SIG-M5 treated with dmso at 0.1 percent for 504 hours (cell line): ENCODE data around the gene OTUB2.

Source experiments
- DNase-seq: peaks from one replicate; lab custom pipeline; 2025; ENCODE audit not compliant: unreplicated experiment; lab: John Stamatoyannopoulos, UW

OTUB2 gene

GRCh38 chr14:94020267-94020666 is 5.9 kb upstream of the OTUB2 start:
- no peak for DNase-seq

- no peak for DNase-seq
Measured at GRCh38 chr14:94021001-94021400, 5.1 kb upstream of the OTUB2 start.

- no peak for DNase-seq
Measured at GRCh38 chr14:94021416-94022157, 4.6 kb upstream of the OTUB2 start.

DNA sequence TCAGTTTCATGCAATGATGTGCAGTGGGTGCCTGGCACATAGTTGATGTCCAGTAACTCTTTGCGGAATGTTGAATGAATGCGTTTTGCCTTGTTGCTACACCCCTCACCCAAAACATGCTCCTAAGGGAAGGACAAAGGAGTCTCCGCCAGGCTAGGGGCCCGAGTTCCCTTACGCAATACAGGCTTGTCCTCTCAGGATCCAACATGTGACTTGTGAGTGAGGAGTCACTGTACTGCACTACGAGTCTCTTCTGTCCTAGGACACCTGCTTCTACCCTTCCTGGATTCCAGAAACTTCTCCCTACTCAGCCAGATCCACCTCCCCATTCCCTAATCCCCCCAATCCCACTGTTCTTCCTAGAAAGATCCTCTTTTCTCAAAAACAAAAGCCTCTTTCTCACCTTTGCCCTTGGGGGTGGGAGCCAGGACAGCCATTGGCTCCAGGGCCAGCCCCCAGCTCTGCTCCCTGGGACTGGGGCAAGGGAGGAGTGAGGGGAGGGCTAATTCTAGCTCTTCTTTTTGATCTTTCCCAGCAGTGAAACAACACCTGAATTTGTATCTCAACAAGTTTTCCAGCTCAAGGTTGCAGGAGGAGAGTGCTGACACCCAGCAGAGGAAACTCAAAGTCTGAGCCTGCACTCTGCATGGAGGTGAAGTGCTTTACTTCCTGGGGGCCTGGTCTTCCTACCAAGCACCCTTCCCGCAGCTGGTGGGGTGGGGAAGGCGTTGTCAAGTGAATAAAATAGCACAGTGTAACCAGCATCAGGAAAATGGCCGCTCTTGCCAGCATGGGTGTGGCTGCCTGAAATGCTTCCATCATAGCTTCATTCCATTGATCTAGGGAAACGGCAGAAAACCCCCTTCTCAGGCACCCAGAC is 3.4 kb upstream of the OTUB2 start:
- no peak for DNase-seq

GRCh38 chr14:94024549-94024948 is 1.6 kb upstream of the OTUB2 start:
- no peak for DNase-seq

DNA sequence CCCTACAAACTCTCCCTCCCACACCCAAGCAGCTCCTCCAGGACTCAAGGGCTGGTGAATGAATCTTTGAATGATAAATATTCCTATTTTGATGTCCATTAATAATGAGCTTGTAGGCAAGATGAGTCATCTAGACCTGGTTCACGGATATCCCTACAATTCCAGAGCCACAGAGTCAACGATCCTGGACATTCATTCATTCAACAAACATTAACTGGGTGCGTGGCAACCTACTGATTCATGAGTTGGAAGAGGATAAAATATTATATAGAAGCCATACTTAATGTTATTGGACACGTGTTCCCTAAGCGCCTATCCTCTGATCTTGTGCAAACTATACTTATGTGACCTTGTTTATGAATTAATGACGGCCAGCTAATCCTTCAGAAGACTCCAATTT is 420 bp upstream of the OTUB2 start:
- DNase-seq: no peak

- no peak for DNase-seq
Measured at GRCh38 chr14:94026889-94027469, 839 bp downstream of the OTUB2 start.

DNA sequence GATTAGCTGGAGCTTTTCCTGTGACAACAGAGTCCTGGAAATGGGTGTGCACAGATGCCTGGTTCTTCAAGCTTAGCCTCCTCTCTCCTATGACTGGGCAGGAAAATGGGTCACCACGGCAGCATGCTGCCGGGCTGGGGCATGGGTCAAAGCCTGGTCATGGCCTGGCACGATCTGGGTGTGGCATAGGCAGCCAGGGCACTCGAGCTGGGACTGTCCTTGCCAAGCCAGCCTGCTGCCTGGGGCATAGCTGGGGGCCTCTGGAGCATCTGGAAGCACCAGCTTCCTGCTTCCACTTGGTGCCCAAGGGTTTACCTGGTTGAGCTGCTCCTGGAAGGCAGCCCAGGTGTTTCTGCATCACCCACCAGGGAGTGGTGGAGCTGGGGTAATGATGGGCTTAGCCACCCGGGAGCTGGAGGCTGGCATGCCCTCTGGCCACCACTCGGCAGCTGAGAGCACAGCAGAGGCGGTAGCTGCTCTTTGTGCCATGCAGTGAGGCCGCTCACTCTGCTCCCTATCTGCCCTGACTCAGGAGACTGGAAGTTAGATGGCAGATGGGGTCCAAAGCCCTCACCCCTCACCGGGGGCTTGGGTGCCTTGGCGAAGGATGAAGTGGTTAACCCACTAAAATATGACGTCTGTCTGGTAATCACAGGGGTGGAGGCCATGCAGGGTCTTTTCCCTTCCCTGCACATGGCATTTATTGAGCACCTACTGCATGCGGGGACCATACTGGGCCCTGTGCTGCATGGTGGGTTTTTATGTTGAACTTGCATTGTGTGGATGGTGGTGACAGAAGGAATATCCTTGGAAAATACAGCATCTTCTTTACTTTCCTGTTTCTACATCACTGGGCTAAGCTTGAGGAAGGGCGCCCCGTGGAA is 1.7 kb downstream of the OTUB2 start:
- no peak for DNase-seq

GRCh38 chr14:94028450-94028826 is 2.3 kb downstream of the OTUB2 start:
- peak; percentile 63 for DNase-seq

- DNase-seq: peak; percentile 80
Measured at GRCh38 chr14:94029265-94029664, 3.1 kb downstream of the OTUB2 start.

DNA sequence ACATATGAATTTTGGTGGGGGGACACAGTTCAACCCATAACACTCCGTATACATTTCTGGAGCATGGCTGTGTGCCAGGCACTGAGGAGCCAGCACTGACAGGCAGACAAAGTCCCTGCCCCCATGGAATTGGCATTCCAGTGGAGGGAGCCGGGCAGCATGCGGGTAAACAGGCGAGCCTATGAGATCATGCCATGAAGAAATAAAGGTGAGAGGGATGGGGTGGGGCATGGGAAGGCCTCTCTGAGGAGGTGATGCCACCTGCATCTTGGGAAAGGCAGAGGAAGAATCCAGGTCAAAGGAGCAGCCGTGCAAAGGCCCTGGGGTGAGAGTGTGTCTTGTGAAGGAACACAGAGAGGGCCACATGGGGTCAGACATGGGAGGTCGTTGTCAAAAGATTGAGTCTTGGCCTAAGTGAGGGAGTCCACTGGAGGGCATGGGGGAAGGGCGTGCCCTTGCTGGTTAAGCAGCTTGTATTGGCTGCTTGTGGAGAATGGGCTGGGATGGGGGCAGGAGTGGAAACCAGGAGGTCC is 3.6 kb downstream of the OTUB2 start:
- DNase-seq: no peak

DNA sequence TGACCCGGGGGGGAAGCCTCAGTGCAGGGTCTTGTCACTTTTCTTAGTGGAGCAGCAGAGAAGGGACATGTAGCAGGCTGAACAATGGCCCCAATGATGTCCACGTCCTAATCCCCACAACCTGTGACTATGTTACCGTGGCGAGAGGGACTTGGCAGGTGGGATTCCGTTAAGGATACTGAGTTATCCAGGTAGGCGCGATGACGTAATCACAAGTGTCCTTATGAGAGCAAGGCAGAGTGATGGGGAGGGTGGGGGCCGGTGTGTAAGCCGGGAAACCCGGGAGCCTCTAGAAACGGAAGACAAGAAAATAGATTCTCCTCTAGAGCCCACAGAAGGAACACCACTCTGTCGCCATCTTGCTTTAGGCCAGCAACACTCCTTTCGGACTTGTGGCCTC is 4.4 kb downstream of the OTUB2 start:
- DNase-seq: no peak

DNA sequence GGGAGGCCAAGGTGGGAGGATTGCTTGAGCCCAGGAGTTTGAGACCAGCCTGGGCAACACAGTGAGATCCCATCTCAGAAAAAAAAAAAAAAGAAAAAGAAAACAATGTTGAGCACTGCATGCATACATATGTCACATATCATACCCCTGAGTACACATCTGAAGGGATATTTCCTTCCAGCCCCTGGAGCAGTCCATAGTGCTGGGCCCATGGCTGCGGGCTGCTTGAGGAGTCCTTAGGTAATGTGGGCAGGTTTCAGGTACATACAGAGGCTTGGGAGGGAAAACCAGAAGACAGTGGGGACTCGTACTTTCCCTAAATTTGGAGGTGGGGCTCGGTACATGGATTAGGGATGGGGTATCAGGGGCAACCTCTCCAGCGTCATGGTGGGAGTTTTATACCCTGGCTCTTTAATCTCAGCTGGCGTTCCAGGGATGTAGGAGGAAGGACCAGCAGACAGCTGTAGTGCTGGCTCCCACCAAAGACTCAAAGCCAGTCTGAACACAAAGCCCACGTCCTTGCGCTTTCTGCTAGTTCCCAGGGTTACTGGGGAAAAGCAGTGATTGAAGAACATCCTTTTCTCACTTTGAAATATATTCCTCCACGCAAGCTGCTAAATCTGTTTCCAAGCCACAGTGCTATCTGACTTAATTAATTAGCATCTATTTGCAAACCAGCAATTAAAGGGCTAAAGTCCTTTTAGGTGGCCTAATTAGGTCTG is 5.2 kb downstream of the OTUB2 start:
- DNase-seq: no peak

DNA sequence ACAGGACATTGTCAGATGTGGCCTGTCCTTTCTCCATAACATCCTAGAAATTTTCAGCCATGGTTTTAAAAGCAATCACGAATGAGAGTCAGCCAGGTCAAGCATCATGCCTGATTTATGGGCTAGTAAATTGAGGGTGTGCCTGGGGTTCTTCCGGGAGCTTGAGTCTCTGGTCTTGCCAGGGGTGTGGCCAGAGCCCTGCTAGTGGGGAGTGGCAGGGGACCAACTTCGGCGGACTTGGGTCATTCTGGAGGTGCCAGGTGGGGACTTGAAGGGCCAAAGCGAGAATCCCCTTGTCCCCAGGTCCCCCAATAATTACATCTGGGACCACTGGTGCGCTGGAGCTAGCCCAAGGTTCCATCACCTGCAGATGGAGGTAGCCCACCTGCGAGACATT is 5.7 kb downstream of the OTUB2 start:
- DNase-seq: no peak

- no peak for DNase-seq
Measured at GRCh38 chr14:94034886-94035285, 8.7 kb downstream of the OTUB2 start.

DNA sequence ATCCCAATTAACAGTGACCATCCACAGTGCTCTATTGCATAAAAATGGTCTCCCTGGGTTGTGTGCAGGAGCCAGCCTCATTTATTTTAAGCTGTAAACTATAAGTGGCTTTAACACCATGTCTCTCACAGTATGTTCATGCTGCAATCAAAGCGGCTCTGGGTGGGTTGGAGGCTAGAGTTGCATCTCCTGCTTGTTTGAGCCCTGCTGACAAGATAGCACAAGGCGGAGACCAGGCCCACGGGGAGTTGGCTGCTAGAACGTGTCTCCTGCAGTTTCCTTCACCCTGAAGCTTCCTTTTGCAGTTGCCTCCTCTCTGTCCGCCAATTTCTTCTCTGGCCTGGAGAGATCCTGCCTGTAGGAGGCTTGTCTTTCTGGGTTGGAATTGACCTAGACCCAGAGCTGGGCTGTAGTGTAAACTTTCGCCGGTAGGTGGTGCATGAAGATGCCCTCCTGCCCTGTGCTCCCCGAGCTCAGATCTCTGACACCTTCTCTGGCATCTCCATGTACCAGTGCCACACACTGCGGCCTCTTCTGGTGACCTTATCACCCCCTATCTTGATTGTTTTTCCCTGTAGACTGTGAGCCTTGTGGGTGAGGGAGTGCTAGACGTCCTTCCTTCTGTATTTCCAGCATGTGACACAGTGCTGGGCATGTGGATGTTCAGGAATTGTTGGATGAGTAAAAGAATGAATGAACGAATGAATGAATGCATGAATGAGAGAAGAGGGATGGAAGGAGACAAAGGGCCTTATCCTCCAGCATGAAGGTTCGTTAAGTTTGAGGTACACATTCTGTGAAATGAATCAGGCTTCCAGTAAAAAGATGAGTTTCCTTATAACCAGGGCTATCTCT is 10.4 kb downstream of the OTUB2 start:
- DNase-seq: peak; percentile 68

- DNase-seq: no peak
Measured at GRCh38 chr14:94037954-94038353, 11.8 kb downstream of the OTUB2 start.

DNA sequence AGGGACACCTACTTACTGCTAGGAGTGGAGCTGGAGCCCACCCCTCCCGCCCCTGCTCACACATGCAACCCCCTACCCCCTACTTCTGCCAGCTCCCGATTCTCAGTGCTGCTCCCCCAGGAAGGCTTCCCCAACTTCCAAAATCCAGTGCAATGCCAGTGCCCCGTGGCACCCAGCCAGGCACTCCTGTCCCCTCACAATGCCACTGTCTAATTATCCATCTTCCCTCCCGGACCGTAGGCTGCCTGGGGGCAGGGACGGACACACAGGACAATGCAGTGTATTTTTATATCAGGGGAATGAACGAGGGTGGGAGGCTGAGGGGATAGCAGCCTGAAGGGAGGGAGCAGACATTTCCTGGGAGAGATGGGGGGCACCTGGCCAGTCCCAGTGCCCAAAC is 12.4 kb downstream of the OTUB2 start:
- DNase-seq: no peak

DNA sequence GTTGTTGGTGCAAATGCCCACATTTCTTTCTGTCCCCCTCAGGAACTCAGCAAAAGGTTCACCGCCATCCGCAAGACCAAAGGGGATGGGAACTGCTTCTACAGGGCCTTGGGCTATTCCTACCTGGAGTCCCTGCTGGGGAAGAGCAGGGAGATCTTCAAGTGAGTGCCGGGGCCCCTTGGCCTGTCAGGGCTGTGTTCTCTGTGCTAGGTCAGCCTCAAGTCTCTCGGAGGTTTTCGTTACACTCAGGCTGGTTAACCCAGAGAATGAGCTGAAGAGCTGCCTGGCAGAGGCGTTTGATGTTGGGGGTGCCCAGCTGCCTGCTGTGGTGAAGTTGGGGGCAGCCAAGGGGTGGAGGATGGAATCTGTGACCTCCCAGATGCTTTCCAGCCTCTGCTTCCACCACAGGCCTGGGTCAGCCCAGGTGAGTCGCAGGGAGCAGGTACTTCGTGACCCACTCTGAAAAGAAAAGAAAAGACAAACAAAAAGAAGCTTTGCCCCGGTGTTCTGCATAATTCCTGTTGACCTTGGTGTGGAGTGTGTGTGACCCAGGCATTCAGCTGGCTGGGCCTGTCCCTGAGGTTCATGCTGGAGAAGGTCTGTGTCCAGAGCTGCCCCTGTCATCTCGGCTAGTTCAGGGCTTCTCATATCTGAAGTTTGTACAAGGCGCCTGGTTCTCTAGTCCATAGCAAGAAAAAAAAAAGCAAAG is 12.9 kb downstream of the OTUB2 start:
- no peak for DNase-seq
